Cardiac fibroblast (primary cell): ENCODE data around the gene THBS3.
"Not testable (repeated sequence)": the region's sequence is repeated elsewhere in the genome, so short reads cannot be mapped to it uniquely, and the experiment has no call there.

Experiments used
- DNase-seq, 2 donors: peaks; one replicate each; pipeline versions ENCODE4 v3.0.0 to v3.0.0-alpha.2; 2010; ENCODE audit warnings: low read depth in 2 of 2
- H3K4me3 ChIP-seq, 2 donors: replicated peaks in 1 of 2; 1 replicate in 1 of 2; 2 replicates in 1 of 2; pipeline ENCODE4 v1.5.1; 2011; ENCODE audit warnings: low read depth in 2 of 2, low read length in 2 of 2, mild to moderate bottlenecking in 2 of 2, moderate library complexity in 1 of 2
- CTCF ChIP-seq: IDR thresholded peaks from one replicate; pipeline ENCODE4 v1.5.1; 2011; ENCODE audit warnings: low read depth, mild to moderate bottlenecking, low read length, inconsistent platforms

Gene THBS3

GRCh38 chr1:155219592-155220031, 11.9 kb upstream of the THBS3 start:
- no peak overlapping the region for H3K4me3 ChIP-seq
- DNase-seq: peak; percentile 21 to 23
- no peak for TF ChIP-seq CTCF

- TF ChIP-seq CTCF: no peak
- H3K4me3 ChIP-seq: no peak overlapping the region
- DNase-seq: peak; percentile 78 to 81
These were observed 11.3 kb upstream of the THBS3 start for GRCh38 chr1:155218854-155219591.

DNA sequence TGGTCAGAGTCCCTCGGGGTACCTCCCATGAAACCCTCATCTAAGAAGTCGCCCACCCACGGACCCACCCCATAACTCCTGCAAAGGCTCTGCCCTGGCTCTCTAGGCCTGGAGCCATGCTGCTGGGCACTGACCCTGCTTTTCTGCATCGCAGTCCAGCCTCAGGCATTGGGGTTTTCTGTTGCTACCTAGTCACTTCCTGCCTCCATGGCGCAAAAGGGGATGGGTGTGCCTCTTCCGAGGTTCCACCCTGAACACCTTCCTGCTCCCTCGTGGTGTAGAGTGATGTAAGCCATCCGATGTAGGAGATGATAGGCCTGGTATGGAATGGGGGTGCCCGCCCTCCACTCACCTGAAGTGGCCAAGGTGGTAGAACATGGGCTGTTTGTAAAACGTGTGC, 7.0 kb upstream of the THBS3 start:
- not testable (repeated sequence) for DNase-seq, H3K4me3 ChIP-seq

DNA sequence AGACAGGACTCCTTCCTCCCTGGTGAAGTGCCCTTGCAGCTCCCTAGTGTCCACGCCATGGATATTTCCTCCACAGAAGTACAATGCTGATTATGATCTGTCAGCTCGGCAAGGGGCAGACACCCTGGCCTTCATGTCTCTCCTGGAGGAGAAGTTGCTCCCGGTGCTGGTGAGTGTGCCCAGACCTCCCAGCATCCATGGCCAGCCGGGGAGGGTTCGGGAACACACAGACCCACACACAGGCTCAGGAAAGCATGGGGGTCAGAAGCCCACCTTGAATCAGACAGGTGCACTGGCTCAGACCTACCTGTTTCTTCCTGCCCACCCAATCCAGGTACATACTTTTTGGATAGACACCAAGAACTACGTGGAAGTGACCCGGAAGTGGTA, 4.3 kb upstream of the THBS3 start:
- not testable (repeated sequence) for DNase-seq, H3K4me3 ChIP-seq

DNA sequence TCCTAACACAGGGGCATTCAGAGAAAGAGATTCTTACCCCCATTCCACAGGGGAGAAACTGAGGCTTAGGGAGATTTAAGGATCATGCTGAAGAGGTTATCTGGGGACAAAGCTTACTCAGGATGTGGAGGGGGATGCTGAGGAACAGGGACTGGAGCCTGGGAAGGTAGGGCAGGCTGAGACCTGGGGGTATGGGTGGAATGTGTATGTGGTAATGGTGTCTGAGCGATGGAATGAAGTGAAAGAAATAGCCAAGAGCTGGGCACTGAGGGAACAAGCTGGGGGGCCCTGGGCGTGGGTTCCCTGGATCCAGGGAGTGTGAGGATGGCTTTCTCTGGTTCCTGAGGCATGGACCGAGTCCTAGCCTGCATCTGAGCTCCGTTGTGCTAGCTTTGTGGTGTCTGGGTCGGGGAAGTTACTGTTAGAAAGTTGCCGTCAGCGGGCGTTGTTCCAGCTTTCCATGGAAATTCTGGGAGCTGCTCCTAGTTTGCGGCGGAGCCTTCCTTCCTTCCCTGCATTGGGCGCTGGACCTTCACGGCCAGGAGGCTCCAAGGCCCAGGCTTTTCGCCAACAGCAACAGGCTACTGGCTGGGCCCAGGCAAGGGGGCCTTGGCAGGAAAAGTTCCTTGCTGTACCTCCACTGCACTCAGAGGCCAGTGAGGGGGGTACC, 3.8 kb upstream of the THBS3 start:
- DNase-seq: peak in 1 of 2 donors; percentile 45
- not testable (repeated sequence) for H3K4me3 ChIP-seq

GRCh38 chr1:155210314-155211104, 2.8 kb upstream of the THBS3 start:
- DNase-seq: no peak
- no peak for TF ChIP-seq CTCF
- no peak overlapping the region for H3K4me3 ChIP-seq

GRCh38 chr1:155209312-155209721, 1.6 kb upstream of the THBS3 start:
- peak overlapping the region; percentile 78 to 100 for H3K4me3 ChIP-seq
- no peak for TF ChIP-seq CTCF

More at GRCh38 chr1:155209312-155209721, 1.6 kb upstream of the THBS3 start:
- DNase-seq: no peak
